Peyer's patch (tissue), 4 donors: ENCODE measurements around the gene PNPLA1. TPM values are rescaled to one million over a fixed set of nuclear protein-coding genes. Genes with fewer than 3 reads are reported as not detected.

Experiments
- DNase-seq, 3 donors: peaks; one replicate each; pipeline ENCODE4 v3.0.0-alpha.2; 2017 to 2019
- H3K27ac ChIP-seq, 4 donors: fragments of 200-600 bp; sonication (generic); one replicate each; pipeline ENCODE4 v1.5.1; 2016 to 2019
- H3K27me3 ChIP-seq, 2 donors: fragments of 200-600 bp; sonication (generic); one replicate each; pipeline ENCODE4 v1.5.1; 2019
- H3K36me3 ChIP-seq, 3 donors: fragments of 200-600 bp; sonication (generic); one replicate each; pipeline ENCODE4 v1.5.1; 2016 to 2019
- H3K4me1 ChIP-seq, 4 donors: fragments of 200-600 bp; sonication (generic); one replicate each; pipeline ENCODE4 v1.5.1; 2016 to 2019
- H3K4me3 ChIP-seq, 4 donors: fragments of 200-600 bp; sonication (generic); 1 replicate in 3 of 4; 2 replicates in 1 of 4; pipeline ENCODE4 v1.5.1; 2016 to 2019; ENCODE audit warnings: mild to moderate bottlenecking in 1 of 4
- H3K9me3 ChIP-seq, 4 donors: fragments of 200-600 bp; sonication (generic); one replicate each; pipeline ENCODE4 v1.5.1; 2016 to 2019; ENCODE audit warnings: mild to moderate bottlenecking in 1 of 4
- POLR2A ChIP-seq, 2 donors: fragments of 450-650 bp; IDR thresholded peaks; one replicate each; pipeline ENCODE4 v1.5.1; 2017; ENCODE audit warnings: antibody characterized with exemption in 2 of 2, mild to moderate bottlenecking in 2 of 2, moderate library complexity in 2 of 2
- total RNA-seq, 4 donors: library from RNA; depleted of rRNA; stranded (reverse); fragments of >200 nt; gene quantifications; one replicate each; pipeline ENCODE4 v1.1.0, GENCODE V29; 2016
- TF ChIP-seq, protein P1 (sequence below), 6 experiments: fragments of 450-650 bp in 4 of 6; fragments of 200-600 bp in 2 of 6; sonication (generic) in 1 of 6; IDR thresholded peaks; one replicate each; pipeline ENCODE4 v1.5.1; 2017 to 2019; ENCODE audit warnings: antibody characterized with exemption in 6 of 6, mild to moderate bottlenecking in 3 of 6, moderate library complexity in 1 of 6

PNPLA1 gene
- total RNA-seq, 4 donors from 2014 or later: 1.3 to 4.0 (median 3.0) TPM; not detected in 1

DNA sequence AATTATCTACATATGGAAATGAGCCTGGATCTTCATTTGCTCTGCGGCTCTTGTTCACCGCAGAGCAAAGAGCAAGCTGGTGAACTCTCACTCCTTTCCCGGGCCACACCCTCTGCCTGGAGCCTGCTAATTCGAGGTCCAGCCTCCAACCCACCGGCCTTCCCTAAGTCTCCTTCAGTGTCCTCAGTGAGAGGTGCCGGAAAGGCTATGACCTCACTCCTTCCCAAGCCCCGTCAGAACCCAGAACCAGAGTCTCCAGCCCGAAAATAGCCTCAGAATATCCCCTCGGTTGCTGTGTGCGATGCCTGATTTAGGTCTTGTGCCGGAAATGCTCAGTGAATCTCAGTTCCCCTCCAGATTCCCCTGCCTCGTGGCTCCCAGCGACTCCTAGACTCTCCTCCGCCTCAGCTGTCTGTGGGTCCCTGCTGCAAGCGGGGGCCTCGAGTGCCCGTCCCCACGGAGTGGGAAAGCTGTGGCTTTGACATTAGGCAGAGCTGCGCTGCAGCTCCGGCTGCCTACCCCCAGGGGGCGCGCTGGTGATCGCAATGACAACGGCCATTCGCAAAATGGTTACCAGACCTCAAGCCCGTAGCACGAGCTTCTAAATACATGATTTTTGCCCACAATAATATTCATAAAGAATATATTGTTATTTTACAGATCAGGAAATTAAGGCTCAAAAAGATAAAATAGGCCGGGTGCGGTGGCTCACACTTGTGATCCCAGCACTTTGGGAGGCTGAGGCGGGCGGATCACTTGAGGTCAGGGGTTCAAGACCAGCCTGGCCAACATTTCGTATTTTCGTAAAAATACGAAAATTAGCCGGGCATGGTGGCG, 71.0 kb downstream of the PNPLA1 start:
- DNase-seq: peak; percentile 71 to 91 (median 87)
- Histone ChIP-seq H3K9me3 (no peaks in the 10 kb centered on the region), H3K4me3 (peak overlapping the region; percentile 9 to 40 (median 26)), H3K27me3 (no peaks in the 10 kb centered on the region), H3K36me3 (no peaks in the 10 kb centered on the region), H3K4me1 (peaks cover 0 to 16% (median 0%) of the 10 kb centered on the region in 4 donors), H3K27ac (peak overlapping the region in 3 of 4 donors; percentile 78 to 94 (median 89))
- TF ChIP-seq, protein P1, sequence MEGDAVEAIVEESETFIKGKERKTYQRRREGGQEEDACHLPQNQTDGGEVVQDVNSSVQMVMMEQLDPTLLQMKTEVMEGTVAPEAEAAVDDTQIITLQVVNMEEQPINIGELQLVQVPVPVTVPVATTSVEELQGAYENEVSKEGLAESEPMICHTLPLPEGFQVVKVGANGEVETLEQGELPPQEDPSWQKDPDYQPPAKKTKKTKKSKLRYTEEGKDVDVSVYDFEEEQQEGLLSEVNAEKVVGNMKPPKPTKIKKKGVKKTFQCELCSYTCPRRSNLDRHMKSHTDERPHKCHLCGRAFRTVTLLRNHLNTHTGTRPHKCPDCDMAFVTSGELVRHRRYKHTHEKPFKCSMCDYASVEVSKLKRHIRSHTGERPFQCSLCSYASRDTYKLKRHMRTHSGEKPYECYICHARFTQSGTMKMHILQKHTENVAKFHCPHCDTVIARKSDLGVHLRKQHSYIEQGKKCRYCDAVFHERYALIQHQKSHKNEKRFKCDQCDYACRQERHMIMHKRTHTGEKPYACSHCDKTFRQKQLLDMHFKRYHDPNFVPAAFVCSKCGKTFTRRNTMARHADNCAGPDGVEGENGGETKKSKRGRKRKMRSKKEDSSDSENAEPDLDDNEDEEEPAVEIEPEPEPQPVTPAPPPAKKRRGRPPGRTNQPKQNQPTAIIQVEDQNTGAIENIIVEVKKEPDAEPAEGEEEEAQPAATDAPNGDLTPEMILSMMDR (IDR thresholded peaks at IDR 0.05): peak; percentile 81 to 96 (median 94)
- peak in 1 of 2 donors; percentile 33 for TF ChIP-seq POLR2A (IDR thresholded peaks at IDR 0.05)

GRCh38 chr6:36343109-36343680, 73.3 kb downstream of the PNPLA1 start:
- TF ChIP-seq POLR2A (IDR thresholded peaks at IDR 0.05): no peak
- TF ChIP-seq, protein P1 (IDR thresholded peaks at IDR 0.05): no peak
- Histone ChIP-seq H3K9me3 (no peaks in the 10 kb centered on the region), H3K4me1 (peaks cover 0 to 24% (median 2%) of the 10 kb centered on the region in 4 donors), H3K36me3 (no peaks in the 10 kb centered on the region), H3K27me3 (no peaks in the 10 kb centered on the region), H3K27ac (no peak overlapping the region), H3K4me3 (no peak overlapping the region)
- DNase-seq: peak in 1 of 3 donors; percentile 15

DNA sequence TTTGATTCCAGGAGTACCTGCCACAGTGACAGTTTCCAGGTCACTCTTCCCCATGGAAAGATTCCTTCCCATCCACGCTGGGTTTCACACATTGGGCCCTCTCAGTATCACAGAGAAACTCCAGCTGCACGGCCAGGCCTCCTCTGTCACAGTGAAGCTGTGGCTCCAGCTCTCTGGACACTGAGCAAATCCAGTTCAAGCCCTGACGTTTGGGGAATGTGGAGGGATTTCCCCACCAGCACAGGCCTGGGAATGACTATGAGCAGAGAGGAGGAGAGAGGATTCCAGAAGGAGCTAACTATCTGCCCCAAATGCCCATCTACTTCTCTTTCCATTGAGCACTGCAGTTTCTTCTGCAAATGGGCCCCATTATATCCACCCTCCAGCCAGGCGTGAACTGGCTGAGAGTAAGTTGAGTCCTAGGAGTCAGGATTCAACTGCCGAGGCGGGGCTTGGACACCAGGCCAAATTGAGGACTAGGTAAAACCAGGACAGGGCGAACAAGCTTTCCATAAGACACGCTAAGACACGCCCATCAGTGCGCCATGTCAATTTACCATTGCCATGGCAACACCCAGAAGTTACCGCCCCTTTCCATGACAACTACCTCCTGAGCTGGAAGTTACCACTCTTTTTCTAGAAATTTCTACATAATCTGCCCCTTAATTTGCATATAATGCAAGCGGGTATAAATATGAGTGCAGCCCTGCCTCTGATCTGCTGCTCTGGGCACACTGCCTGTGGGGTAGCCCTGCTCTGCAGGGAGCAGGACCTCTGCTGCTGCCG, 76.0 kb downstream of the PNPLA1 start:
- no peak overlapping the region for H3K27ac ChIP-seq
- DNase-seq: peak in 1 of 3 donors; percentile 8

DNA sequence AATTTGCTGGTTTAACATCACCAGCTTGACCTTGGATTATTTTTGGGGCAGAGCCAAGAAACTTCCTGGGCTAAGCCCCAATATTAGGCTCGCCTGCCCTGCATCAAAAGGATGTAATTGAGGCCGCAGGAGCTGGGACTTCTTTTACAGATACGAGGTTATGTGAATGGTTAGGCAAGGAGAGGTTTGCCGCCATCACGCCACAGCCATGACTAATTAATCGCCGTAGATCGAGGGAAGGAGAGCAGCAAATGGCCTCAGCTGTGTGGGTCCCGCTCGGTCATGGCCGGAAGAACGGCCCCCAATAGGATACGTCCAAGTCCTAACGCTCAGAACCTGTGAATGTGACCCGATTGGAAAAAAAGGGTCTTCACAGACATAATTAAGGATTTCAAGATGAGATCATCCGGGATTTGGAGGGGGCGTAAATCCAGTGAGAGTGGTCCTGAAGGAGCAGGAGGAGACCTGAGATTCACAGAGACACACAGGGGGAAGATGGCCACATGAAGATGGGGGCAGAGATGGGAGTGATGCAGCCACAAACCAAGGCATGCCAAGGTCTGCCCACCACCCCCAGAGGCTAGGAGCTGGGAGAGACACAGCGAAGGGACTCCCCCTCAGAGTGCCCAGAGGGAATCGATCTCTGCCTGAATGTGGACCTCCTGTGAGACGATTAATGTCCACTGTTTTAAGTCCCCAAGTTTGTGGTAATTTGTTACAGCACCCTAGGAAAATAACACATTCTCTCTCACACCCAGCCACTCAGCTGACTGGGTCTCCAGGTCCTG, 76.8 kb downstream of the PNPLA1 start:
- no peaks in the 10 kb centered on the region for H3K27me3 ChIP-seq
- no peak for DNase-seq
- no peak for TF ChIP-seq POLR2A (IDR thresholded peaks at IDR 0.05)
- TF ChIP-seq, protein P1 (IDR thresholded peaks at IDR 0.05): no peak
- H3K36me3 ChIP-seq: no peaks in the 10 kb centered on the region
- H3K4me3 ChIP-seq: no peak overlapping the region
- no peaks in the 10 kb centered on the region for H3K9me3 ChIP-seq
- H3K4me1 ChIP-seq: peaks cover 0 to 19% (median 2%) of the 10 kb centered on the region in 4 donors
- H3K27ac ChIP-seq: peak overlapping the region in 1 of 4 donors; percentile 68

More for the DNA sequence above, 76.0 kb downstream of the PNPLA1 start:
- Histone ChIP-seq H3K4me3 (no peak overlapping the region), H3K9me3 (no peaks in the 10 kb centered on the region), H3K4me1 (peaks cover 0 to 14% (median 2%) of the 10 kb centered on the region in 4 donors), H3K36me3 (no peaks in the 10 kb centered on the region), H3K27me3 (no peaks in the 10 kb centered on the region)
- TF ChIP-seq POLR2A (IDR thresholded peaks at IDR 0.05): no peak
- TF ChIP-seq, protein P1 (IDR thresholded peaks at IDR 0.05): no peak

- Histone ChIP-seq H3K4me1 (peaks cover 0 to 19% (median 2%) of the 10 kb centered on the region in 4 donors), H3K4me3 (no peak overlapping the region), H3K27me3 (no peaks in the 10 kb centered on the region), H3K9me3 (no peaks in the 10 kb centered on the region), H3K36me3 (no peaks in the 10 kb centered on the region), H3K27ac (peak overlapping the region in 2 of 4 donors; percentile 46 to 68)
- TF ChIP-seq, protein P1 (IDR thresholded peaks at IDR 0.05): no peak
- TF ChIP-seq POLR2A (IDR thresholded peaks at IDR 0.05): no peak
- no peak for DNase-seq
Observed at GRCh38 chr6:36347621-36348020, 77.8 kb downstream of the PNPLA1 start.
